GM19193 (cell line): ENCODE data around the gene TRIM25.

Source experiments
- POLR2A ChIP-seq: IDR thresholded peaks from 4 replicates; pipeline ENCODE4 v1.6.1; 2011; ENCODE audit not compliant: insufficient read depth, insufficient read length; ENCODE audit errors: extremely low read depth

The TRIM25 gene

DNA sequence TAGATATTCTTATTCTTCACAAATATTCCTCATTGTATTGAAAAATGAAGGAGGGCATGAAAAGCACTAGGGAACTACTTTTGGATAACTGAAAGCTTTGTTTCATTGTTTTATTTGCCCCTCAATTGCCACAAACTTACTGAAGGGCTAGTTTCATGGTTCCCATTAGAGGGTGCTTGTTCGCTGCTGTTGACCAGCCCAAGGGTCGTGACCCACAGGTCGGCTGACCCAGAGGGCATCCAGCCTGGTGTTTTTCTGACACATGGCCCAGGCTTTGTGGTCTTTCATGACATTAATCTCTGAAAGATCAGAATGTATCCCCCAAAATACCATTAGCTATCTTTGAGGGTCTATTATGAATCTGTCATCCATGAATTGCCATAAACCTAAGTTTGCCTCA, 49.9 kb downstream of the TRIM25 start:
- no peak for TF ChIP-seq POLR2A

DNA sequence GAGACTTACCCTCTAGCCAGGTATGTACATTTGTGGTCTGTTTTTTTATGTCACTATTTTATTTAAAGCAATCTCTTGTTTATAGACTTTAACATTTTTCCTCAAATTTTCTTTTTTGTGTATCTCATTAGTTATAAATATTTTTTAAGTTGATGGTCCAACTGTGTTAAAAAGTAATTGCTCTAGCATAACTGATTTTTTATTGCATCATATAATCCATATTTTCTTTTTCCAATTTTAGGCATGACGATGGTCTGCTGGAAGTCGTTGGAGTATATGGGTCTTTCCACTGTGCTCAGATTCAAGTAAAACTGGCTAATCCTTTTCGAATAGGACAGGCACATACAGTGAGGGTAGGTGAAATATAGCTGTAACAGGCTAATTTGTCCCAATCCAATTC, 52.0 kb downstream of the TRIM25 start:
- TF ChIP-seq POLR2A = no peak

- no peak for TF ChIP-seq POLR2A
Measured at GRCh38 chr17:56851008-56851407, 62.8 kb downstream of the TRIM25 start.

GRCh38 chr17:56850591-56850990, 63.3 kb downstream of the TRIM25 start:
- no peak for TF ChIP-seq POLR2A

- no peak for TF ChIP-seq POLR2A
Measured at GRCh38 chr17:56849131-56849530, 64.7 kb downstream of the TRIM25 start.

- TF ChIP-seq POLR2A = no peak
Measured at GRCh38 chr17:56847106-56847505, 66.7 kb downstream of the TRIM25 start.

GRCh38 chr17:56845934-56846333, 67.9 kb downstream of the TRIM25 start:
- TF ChIP-seq POLR2A = no peak

DNA sequence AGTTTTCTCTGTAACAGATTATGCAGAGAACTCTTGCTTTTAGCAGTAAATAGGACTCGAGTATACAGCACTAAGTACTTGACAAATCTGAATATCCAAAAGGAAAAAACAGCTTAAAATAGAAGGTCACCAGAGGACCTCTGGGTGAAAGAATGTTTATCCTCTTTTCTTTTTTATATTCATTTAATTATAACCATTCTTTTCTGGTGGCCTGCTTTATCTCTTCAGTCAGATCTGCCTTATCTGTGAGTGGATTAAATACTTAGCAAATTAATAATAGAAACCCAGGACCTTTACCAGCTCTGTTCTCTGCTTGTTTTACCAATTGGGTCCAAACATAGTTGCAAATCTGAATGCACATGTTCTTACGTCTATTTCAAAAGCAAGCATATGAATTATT, 71.3 kb downstream of the TRIM25 start:
- TF ChIP-seq POLR2A = no peak

- no peak for TF ChIP-seq POLR2A
Measured at GRCh38 chr17:56838687-56839086, 75.2 kb downstream of the TRIM25 start.
